Stimulated activated CD8-positive, alpha-beta memory T cell treated with anti-CD3 and anti-CD28 coated beads, Interleukin-7, amount 100 ng/mL, for 1 hour (primary cell): ENCODE results near the gene PRKAR1B.
"Not testable (repeated sequence)": the region's sequence is repeated elsewhere in the genome, so short reads cannot be mapped to it uniquely, and the experiment has no call there.

ENCODE experiments used
- DNase-seq, 2 donors: peaks; one replicate each; pipeline ENCODE4 v3.0.0-alpha.2; 2020; ENCODE audit warnings: low read depth in 2 of 2

PRKAR1B gene

DNA sequence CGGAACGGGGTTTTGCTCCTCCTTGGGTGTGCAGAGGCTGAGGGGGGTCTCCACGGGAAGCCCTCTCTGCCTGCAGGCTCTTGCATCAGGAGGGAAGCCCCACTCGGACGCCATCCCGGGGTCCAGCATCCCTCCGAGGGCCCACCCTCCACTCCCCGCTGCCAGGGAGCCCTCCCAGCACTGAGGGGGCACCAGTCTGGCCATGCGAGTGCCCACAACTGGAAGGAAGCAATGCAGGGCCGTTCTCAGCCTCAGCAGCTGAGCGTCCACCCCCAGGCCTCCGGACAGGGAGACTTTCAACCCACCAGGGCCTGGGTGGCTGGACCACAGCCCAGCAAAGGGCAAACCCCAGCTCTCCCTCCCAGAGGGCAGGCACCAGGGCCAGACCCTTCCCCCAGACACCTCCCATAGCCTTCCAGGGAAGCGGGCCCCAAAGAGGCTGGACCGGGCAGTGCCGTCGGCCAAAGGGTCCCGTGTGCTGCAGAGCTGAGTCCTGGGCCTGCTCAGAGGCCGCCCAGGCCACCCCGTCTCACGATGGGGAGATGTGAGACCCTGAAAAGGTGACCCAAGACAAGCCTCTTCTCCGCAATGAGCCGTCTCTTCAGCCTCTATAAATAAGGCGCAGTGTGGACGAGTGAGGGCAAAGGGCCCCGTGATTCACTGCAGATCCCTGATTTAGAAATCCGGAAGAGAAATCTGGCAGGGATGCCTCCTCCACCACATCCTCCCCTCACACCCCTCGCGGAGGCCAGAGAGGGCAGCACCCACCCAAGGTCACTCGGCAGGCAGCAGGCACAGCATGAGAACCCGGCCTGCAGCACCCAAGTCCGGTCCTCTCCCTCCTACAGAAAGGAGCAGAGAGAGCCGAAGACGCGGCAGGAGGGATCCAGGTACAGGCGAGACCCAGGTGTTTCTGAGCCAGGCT is 82.4 kb downstream of the PRKAR1B start:
- DNase-seq = no peak

DNA sequence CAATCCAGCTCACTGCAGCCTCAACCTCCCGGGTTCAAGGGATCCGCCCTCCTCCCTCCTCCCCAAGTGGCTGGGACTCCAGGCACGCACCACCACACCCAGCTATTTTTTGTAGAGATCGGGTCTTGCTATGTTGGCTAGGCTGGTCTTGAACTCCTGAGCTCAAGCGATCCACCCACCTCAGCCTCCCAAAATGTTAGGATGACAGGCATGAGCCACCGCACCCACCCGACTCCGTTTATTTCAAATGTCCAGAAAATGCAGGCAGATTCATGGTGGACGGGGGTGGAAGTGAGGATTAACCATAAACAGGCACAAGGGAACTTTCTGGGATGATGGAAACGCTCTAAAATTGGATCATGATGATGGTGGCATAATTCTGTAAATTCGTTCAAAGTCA is 85.1 kb downstream of the PRKAR1B start:
- DNase-seq = no peak

DNA sequence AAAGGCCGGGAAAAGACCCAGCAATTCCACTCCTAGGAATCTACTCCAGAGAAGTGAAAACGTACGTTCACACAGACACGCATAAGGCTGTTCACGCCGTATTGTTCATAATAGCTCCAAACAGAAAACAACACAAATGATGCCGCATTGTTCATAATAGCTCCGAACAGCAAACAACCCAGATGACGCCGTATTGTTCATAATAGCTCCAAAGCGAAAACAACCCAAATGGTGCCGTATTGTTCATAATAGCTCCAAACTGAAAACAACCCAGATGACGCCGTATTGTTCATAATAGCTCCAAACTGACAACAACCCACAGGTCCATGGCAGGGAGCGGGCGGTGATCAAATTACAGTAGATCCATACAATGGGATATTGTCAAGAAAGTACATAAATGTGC is 85.8 kb downstream of the PRKAR1B start:
- DNase-seq = no peak

DNA sequence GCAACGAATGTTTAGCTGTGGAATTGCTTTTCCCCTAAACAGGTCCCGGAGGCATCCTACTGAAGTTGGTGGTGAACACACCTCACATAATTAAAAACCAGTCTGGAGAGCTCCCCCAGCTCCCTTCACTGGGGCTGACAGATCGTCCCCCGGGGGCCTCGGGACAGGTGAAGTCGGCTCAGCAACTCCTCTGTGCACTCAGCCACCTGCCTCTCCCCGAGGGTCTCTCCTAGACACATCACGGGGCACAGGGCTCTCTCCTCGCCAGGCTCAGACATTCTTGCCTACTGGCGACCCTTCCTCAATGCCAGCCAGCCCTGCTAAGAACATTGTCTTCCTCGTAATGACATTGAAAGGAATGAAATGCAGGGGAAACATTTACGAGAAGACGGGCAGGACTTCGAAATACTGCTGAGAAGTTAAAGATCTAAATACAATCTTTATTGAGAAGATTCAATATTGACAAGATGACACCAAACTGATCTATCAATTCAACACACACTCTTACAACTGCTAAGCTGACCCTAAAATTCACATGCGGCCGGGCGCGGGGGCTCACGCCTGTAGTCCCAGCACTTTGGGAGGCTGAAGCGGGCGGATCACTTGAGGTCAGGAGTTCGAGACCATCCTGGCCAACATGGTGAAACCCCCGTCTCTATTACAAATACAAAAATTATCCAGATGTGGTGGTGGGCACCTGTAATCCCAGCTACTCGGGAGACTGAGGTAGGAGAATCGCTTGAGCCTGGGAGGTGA is 88.6 kb downstream of the PRKAR1B start:
- DNase-seq = no peak

DNA sequence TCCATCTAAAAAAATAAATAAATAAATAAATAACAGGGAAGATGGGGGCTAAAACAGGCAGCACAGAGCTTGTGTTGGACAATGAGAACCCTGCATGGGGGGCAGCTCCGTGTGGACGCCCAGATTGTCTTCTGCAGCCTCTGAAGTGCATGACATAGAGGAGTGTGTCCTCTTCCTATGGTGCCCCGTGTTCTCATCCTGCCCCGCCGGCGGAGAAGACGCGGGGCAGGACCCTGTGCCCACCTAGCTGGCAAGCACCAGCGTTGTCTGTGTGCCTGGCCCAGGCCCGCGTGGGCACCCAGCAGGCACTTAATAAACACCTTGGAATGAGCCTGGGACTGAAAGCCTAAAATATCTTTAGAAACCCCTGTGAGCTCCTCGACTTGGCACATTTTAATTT is 89.3 kb downstream of the PRKAR1B start:
- DNase-seq = no peak

DNA sequence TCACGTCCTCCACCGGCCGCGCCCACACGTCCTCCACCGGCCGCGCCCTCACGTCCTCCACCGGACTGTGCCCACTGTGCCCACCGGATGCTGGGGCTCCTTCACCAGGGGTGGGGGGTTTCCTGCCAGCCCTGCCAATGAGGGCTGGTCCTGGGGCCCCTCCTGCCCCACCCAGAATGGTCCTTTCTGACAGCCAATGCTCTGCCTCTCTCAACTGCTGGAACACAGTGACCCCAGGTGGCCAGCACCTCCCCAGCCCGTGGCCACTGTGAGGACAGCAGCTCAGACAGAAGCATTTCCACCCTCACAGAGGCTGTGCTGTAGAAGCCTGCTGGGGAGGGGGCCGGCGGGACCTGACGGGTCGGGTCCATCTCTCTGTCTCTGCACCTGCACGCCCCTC is 90.7 kb downstream of the PRKAR1B start:
- DNase-seq = peak; percentile 17 to 28

DNA sequence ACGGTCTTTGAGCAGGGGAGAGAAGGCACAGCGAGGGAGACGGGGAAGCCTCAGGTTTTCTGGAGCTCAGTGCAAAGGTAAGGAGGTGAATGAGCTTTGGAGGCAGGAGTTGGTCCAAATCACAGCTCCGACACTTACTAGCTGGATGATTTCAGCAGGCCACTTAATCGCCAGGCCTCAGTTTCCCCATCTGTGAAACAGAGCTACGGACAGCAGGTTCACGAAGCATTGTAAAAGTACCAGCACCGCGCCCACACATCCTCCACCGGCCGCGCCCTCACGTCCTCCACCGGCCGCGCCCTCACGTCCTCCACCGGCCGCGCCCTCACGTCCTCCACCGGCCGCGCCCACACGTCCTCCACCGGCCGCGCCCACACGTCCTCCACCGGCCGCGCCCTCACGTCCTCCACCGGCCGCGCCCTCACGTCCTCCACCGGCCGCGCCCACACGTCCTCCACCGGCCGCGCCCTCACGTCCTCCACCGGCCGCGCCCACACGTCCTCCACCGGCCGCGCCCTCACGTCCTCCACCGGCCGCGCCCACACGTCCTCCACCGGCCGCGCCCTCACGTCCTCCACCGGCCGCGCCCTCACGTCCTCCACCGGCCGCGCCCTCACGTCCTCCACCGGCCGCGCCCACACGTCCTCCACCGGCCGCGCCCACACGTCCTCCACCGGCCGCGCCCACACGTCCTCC is 91.2 kb downstream of the PRKAR1B start:
- not testable (repeated sequence) for DNase-seq

DNA sequence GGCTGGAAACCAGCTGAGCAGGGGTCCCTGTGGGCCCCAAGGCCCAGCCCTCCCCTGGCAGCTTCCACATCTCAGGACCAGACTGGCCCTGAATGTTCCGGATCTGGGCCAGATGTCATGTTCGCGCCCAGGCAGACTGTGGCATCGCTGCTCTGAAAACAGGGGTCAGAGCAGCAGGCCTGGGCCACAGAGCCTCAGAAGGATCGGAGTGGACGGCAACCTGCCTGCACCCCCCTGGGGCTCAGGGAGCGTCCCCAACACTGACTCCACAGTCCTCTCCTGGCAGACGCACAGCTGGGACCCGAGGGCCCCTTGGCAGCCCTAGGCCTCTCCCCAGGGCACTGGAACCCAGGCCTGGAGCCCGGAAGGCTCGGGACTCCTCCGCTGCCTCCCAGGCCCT is 91.9 kb downstream of the PRKAR1B start:
- no peak for DNase-seq

DNA sequence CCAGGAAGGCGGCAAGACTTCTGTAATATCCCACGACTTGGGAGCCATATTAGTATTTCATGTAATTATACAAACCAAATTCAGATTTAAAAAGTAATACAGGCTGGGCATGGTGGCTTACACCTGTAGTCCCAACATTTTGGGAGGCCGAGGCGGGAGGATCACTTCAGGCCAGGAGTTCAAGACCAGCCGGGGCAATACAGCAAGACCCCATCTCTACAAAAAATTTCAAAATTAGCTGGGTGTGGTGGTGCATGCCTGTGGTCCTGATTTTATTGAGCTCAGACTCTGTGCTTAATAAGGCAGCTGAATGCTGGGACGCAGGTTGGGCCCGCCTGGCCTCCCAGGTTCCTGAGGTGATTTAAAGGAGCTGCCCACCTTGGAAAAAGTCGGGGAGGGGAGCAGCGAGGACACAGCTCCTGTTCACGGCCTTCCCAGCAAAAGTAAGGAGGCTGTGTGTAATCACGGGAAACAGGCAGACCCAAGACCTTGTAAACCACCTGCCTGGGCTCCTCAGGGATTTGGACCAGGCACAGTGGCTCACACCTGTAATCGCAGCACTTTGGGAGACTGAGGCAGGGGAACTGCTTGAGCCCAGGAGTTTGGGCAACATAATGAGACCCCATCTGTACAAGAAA is 93.6 kb downstream of the PRKAR1B start:
- no peak for DNase-seq

DNA sequence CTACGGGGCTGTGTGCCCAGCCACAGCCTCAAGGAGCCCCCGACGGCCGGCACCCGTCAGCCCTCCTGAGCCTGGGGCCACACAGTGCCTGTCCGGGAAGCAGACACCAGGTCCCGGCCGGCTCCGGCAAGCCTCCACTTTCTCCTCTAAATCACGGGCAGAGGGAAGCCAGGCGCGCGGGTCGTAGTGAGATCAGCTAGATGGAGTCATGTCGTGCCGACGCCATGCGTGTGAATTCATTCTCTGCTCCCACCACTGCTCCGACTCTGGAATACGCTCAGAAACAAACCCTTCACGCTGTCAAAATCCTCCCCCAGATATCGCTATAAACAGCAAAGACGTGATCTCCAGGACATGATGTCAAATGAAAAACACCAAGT is 94.3 kb downstream of the PRKAR1B start:
- DNase-seq = no peak

DNA sequence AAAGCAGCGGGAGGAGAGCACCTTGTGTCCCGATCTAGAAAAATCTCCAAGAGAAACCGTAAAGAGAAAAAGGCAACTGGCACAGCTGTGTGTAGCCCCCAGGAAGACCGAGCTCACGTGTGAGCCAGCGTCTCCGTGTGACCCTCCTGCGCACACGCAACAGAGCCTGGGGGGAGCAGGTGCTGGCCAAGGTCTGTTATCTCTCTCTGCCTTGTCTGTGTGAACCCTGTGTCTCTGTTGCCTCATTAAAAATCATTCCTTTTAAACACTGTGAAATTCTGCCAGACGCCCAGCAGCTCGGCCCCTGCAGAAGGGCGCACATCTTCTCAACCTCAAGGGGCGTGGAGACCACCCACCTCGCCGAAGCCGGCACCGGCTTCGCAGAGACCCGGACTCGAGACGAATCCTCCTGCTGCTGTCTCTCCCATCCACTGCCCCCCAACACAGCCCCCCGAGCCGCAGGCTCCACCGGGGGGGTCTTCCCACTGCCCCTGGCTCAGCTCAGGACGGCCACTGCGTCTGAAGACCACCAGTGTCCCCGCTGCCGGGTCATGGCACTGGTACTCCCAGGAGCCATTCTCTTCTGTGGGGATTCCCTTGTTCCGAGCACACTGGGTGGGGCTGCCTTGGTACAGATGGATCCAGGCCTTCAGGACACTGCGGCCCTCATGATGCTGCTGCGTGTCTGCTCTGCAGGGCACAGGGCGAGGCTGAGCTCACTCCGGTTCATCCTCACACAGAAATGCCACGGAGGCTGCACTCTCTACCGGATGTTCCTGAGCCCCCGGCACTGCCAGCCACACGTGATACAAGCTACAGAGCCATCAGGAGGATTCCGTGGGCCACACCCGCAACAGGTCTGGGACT is 94.9 kb downstream of the PRKAR1B start:
- no peak for DNase-seq

DNA sequence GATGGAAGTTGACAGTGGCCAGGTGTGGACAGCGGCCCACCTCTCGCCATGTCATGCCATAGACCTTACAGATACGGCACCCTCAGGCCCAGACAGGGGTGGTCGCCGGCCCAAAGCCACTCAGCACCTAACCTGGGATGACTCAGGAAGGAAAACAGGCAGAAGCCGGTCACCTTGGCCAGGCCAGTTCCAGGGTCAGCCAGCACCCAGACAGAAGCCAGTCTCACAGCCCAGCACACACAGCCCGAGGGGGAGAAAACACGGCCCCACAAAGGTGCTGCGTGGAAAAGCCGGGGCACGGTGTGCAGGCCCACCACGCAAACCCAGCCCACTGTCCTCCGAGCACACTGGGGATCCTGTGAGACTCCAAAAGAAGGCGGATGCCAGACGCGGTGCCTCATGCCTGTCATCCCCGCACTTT is 95.8 kb downstream of the PRKAR1B start:
- DNase-seq = no peak

DNA sequence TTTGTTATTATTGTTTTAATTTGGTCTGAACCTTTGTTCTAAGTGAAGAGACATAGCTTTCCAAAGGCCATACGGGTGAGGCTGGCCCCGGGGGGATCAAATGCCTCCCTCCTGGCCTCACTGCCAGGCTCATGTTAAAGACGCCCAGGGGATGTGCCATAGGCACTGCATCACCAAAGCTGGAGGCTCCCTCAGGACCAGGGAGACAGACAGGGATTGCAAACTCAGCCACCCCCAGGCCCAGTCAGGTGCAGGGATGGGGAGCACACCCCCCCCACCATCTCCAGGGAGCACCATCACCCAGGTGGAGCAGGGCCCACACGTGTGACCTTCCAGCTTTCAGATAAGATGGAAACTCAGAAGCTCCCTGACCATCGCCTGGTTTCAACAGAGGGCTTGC is 96.5 kb downstream of the PRKAR1B start:
- DNase-seq = no peak

DNA sequence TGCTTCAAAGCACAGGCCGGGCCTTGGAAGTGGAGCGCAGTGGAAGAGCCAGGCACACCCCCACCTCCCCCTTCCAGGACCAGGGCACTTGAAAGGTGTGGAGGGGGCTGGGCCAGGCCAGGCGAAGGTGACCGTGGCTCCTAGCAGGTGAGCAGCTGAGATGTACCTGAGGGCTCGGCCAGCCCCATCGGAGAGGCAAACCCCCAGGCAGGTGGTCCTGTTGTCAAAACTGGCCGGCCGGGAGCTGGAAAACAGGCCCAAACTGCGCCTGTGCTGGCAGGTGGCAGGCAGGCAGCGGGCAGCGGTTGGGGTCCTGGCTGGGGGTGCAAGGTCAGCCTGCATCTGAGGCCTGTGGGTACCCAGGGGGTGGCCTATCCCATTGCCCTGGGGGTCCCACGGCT is 97.0 kb downstream of the PRKAR1B start:
- no peak for DNase-seq

DNA sequence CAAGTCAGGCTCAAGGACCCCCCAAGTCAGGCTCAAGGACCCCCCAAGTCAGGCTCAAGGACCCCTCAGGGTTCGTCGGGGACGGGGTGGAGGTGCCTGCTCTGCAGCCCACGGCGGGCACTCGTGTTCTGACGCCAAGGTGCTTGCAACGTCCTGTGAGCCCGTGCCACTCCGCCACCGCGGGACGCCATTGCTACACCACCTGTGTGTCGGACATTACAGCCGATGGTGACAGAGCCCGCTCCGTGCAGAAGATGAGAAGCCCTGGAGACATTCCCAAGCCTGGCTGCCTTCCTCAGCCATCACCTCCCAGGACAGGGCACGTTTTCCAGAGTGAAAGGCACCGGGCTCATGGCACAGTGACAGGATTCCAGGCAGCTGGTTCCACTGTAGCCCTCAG is 98.3 kb downstream of the PRKAR1B start:
- no peak for DNase-seq

DNA sequence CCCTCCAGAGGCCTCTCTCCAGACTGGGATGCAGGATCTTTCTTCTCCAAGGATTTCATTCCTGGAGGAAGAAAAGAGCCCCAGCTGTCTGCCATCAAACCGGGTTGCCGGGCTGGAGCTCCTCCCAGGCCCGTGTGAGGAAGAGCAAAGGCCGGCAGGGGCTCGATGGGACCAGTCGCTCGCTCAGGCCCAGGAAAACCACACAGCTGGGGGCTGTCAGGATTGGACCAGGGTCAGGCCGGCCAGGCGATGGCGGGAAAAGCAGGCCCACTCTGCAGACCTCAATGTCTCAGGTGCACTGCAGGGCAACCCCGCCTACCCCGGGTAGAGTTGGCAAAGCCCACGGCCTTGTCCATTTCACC is 98.7 kb downstream of the PRKAR1B start:
- no peak for DNase-seq

DNA sequence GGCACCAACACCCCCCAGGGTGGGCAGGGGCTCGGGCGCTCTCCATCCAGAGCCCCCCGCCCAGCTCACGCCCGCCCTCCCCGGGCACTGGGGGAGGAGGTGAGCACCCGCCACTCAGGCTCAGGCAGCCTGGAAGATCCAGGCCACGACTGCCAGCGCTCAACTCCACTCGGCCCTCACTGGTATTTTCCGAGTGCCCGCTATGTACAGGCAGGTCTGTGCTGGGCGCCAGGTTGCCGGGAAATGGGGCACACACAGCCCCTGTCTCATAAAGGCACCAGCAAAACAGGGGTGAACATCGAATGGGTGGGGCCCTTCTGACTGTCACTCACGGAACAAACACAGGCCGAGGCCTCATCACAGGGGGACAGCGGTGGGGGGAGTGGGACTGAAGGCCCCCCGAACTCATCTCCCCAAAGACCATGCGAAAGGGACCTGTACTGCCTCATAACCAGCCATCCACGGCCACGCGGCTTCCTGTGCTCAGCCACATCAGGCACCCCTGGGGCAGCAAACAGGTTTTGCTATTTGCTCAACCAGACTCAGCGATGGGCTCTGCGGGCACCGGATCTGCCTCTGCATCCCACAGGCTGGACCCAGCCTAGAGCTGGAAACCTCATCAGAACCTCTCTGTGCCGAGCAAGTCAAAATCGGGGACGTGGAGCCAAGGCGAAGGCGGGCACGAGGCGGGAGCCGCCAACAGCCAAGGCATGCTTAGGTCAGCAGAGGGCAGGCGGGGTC is 99.2 kb downstream of the PRKAR1B start:
- no peak for DNase-seq

DNA sequence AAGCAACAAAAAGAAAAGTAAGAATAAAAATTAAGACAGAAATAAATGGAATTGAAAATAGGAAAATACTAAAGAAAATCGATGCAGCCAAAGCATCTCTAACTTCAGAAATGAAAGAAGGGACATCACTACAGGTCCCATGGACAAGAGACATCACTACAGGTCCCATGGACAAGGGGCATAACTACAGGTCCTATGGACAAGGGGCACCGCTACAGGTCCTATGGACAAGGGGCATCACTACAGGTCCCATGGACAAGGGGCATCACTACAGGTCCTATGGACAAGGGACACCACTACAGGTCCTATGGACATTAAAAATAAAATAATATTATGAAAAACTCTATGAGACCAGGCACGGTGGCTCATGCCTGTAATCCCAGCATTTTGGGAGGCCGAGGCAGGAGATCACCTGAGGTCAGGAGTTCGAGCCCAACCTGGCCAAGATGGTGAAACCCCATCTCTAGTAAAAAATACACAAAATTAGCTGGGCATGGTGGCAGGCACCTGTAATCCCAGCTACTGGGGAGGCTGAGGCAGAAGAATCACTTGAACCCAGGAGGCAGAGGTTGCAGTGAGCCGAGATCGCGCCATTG is 101.6 kb downstream of the PRKAR1B start:
- DNase-seq = no peak

DNA sequence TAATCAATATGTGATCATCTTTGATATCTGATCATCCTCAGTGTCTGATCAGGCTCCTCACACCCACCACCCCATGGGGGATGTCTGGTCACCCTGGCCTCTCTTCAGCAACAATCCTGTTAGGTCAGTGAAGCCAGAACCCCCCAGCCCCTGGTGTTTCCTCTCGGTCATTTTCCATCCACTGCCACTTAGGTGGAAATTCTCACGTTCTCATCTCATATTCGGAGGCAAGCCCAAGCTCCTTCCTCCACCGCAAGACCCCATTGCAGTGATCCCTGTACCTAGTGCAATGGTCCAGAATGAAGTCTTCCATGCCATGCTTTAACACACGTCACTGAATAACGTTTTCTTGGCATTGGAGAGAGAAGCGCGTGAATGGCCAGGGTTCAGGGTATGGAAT is 103.6 kb downstream of the PRKAR1B start:
- DNase-seq = no peak
